HUDEP-2 (cell line): Measurements from ENCODE around the gene GFOD1.

Source experiments
- DNase-seq, 76 experiments: peaks; one replicate each; lab custom pipeline; 2025; ENCODE audit not compliant: unreplicated experiment in 76 of 76; lab: John Stamatoyannopoulos, UW

The GFOD1 gene

DNA sequence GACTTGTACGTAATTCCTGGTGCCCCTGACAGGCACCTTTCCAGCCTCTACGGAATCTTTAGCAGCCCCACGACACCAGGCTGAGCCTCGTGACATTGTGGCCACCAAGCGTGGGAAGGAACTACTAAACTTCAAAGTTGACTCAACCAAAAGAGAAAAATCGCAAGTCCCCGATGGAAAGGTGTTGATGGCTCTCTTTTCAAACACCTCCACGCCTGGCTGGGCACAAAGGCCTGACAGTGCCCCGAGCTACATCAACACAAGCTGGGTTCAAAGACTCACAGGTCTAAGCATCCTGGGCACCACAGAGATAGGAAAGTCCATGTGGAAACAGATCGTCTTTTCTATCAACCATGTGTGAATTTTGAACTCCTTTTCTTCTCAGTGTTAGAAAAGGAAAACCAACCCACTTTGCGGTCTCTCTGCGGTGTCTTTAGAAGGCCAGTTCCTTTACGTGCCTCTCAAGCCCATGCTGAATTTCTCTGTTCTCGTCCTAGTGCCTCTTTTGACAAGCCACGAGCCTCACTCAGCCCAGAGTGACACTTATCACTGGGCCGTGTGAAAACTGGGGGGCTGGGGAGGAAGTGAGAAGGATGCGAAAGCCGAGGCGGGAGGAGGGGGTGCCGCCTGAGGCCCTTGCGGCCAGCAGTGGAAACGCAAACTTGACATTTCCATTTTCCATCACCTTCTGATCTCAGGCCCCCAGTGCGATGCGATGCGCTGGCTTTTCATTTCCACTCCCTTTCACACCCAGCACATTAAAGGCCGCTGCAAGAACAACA lies 59.4 kb downstream of the GFOD1 start:
- DNase-seq, result no peak

DNA sequence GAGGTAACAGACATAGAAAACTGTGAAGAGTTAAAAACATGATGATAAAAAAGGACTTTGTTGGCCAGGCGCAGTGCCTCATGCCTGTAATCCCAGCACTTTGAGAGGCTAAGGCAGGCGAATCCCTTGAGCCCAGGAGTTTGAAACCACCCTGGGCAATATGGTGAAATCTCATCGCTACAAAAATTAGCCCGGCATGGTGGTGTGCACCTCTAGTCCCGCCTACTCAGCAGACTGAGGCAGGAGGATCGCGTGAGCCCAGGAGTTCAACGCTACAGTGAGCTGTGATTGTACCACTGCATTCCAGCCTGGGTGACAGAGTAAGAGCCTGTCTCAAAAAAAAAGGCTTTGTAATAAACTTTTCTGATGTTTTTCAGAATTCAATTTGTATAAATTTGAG lies 60.1 kb downstream of the GFOD1 start:
- DNase-seq, result no peak

- DNase-seq, result no peak
Observed at GRCh38 chr6:13425943-13426931, 61.2 kb downstream of the GFOD1 start.

- DNase-seq, result no peak
Observed at GRCh38 chr6:13425270-13425873, 62.0 kb downstream of the GFOD1 start.

DNA sequence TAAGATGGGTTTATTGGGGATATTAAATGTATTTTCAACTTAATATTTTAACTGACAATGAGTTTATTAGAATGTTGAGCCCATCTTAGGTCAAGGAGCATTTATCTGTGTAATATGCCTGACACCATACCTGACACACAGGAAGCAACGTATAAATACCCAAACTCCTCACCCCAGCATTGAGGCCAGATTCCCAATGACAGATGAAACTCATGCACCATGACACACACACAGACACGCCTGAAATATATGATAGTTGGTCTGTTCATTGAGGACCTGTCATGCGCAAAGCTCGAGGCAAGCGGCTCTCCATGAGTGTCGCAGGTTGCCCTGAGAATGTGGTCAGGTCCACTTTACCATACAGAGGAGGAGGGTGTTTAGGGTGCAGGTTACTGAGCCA lies 64.1 kb downstream of the GFOD1 start:
- DNase-seq, result no peak

- DNase-seq, result no peak
Observed at GRCh38 chr6:13422681-13423221, 64.6 kb downstream of the GFOD1 start.

DNA sequence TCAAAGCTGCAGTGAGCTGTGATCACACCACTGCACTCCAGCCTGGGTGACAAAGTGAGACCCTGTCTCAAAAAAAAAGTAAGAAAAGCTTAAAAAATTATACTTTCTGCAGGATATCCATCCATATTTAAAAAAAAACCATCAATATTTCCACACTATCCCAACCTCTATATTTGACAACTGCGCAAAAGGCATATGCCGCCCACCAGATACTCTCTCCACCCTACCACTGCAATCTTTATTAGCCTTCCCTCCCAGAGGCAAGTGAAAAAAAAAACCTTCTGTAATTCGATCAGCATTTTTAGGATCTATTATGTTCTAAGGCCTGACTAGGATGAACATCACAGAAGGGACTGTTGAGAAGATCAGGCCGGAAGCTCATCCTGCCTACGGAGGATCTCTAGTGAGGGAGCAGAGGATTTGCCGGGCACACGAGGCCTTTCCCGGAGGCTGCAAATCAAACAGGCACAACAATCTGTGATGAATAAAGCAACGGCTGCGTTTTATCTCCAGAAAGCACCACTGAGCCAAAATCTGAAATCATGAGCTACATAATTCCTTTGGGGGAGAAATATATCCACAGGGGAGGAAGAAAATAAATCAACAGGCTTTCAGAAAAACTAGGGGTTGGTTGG lies 65.9 kb downstream of the GFOD1 start:
- DNase-seq, result no peak

GRCh38 chr6:13420269-13420668 lies 67.1 kb downstream of the GFOD1 start:
- DNase-seq, result no peak

DNA sequence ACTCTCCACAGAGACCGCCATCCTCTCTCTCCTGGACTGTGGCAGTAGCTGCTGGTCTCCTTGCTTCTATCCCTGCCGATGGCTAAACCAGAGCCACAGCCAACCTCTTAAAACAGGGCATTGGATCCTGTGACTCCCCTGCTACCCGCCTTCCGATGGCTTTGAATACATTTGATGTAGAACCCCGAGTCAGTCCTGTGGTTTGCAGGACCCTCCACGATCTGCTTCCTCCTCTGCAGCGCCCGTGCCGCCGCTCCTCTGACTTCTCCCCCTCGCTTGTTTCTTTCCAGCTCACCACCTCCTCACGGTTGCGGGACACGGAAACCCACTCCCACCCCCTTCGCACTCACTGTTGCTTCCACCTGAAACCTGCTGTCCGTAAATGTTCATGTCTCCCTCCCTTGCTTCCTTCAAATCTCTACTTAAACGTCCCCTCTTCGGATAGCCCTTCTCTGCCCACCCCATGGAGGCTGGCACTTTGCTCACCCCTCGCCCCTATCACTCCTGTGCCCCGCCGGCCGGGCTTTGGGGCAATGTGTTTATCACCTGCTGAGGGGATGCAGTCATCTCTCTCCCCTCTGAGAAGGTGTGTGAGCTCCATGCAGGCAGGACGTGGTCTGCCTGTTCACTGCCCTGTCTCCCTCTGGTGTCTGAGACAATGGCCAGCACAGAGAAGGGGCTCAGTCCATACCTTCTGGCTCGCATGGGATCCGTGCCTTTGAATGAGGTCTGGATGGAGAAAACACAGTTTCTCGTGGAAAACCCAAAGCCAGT lies 67.8 kb downstream of the GFOD1 start:
- no peak for DNase-seq

DNA sequence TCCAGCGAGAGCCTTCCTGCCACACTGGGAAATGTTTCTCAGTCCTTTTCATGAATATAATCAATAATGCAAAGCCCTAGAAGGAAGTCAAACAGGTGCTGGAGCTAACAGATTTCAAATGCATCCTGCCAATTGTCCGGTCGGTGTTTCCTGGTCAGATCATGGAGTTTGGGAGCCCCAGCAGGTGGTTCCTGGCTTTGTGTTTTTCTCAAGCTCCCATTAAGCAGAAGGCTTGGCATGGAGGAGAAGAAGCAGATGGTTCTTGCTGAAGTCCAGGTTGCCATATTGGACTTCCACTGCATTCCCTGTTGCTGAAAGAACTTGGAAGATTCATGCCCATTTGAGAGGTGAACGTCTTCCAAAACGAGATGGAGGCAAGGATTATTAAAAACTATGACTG lies 68.6 kb downstream of the GFOD1 start:
- DNase-seq, result no peak

DNA sequence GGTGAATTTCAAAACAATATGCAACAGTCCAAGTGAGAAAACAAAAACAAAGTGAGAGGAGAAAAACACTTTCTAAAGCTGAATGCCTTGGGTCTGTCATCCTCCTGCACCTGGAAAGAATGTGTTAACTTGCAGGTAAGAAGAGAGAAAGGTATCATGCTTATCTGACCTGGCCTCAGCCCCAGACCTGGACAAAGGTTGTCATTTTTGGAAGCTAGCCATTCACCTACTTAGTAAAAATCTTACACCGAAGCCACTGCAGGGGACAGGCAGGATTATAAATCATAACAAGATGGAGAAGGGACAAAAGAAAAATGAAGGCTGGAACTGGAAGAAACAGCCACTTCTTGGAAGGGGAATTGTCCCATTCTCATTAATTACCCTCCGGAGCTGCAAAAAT lies 69.4 kb downstream of the GFOD1 start:
- DNase-seq, result no peak

DNA sequence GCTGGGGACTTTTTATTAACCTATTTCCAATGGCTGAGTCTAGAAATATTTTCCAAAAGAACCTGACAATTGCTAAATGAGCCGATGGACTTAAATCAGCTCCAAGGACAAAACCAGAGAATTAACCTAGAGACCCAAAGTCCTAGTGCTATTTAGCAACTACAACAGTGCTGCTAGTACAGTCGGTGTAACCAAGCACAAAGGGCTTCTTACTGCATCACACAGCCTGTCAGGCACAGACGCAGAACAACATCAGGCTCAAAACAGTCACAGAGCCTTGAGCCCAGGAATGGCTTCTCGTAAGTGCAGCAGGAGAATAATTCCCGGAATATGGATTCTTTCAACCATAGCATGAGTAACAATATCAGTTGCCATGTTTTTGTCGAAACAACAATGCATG lies 70.0 kb downstream of the GFOD1 start:
- DNase-seq, result no peak

GRCh38 chr6:13415283-13415682 lies 72.1 kb downstream of the GFOD1 start:
- DNase-seq, result no peak

DNA sequence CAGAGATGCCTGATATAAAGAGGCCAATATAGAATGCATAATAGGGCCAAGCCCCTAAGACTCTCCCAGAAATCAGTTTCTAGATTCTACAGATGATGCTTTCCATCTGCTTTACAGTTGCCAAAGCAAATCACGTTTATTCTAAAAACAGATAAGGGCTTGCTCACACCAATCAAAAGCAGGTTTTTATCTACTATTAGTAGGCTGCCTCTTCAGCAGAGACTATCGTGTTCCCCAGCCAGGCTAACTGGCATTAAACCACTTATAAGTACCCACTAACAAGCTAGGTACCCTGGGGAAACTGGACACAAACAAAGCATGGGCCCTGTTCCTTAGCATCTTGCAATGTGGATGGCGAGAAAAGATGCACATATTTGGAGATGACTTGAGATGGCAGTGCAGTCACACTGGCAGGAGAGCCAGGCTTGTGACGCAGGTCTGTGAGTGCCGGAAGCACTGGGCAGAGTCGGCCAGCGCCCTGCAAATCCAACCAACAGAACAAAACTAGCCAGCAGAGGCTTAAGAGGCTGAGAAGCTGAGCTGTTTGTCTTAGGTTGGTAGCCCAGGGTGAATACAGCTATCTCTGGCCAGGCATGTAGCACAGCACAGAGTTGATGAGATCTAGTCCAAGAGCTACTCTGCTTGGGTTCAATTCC lies 73.4 kb downstream of the GFOD1 start:
- no peak for DNase-seq

DNA sequence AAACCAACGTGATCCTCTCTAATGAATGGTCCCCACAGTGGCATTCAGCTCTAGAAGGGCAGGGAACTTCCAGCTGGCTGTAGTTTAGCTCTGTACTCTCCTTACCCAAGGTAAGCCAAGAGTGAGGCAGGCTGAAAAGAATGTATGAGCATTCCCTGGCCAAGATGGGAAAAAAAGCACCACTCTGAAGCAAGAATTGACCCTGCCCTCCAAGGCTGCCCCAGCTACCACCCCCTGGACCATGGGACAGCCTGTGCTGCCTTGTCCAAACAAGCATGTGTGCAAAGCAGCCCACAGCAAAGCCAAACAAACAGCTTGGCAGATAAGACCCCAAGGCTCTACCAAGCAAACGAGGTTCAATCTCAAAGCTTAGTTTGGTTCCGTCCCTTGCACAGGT lies 73.9 kb downstream of the GFOD1 start:
- no peak for DNase-seq

DNA sequence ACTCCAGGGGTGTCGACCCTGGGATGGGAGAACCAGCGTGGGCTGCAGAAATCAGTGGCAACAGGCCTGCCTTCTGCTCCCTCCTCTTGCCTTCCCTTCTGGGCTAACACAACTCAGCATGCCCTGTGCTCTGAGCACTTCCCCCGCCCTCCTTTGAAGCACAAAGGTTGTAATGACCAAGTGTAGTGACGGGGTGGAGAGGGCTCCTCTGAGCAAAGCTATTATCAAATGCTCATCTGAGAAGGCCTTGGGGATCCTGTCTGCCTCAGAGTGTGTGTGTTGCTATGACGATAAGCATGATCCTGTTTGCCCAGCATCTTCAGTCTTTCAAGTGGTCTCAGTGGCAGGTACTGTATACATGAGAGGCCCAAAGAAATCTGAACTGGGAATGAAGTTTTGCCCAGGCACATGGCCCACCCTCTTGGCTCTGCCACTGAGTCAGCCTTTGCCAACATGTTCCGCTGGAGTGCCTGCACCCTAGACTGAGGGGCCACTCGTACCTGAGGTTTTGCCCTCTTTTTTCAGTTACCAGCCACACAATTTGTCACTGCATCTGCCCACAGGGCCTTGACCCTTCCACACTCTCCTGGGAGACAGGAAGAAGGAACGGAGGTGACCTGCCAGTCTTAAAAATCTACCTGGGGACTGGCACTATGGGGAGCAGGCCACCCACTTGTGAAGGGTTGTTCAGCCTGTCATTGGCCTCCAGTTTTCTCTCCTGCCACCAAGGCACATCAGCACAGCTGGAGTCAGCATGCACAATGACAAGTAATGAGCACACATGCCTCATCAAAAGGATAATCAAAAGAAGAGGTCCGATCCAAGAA lies 74.5 kb downstream of the GFOD1 start:
- DNase-seq, result no peak

DNA sequence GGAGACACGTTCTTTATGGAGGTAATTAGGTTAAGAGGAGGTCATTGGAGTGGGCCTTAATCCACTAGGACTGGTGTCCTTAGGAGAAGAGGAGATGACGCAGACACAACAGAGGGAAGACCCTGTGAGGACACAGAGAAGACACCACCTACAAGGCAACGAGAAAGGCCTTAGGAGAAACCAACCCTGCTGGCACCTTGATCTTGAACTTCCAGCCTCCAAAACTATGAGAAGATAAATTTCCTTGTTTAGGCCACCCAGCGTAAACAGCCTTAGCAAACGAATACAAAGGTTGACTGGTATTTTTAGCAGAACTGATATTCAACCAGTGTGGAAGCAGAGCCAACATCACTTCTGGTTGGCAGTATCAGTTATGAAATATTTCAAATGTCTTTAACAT lies 75.2 kb downstream of the GFOD1 start:
- no peak for DNase-seq

DNA sequence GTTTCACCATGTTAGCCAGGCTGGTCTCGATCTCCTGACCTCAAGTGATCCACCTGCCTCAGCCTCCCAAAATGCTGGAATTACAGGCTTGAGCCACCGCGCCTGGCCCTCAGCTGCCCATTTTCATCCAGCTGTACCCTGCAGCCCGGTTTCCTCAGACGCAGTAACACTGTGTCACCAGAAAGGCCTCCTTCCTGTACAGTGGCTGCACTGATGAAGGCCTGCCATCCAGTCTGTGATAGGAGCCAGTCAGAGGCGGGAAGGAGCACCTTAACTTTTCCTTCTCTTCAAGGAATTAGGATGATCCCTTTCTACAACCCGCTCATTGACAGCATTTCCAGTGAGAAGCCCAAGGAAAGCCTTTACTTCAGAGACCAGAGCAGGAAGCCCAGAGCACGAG lies 75.9 kb downstream of the GFOD1 start:
- DNase-seq, result no peak

DNA sequence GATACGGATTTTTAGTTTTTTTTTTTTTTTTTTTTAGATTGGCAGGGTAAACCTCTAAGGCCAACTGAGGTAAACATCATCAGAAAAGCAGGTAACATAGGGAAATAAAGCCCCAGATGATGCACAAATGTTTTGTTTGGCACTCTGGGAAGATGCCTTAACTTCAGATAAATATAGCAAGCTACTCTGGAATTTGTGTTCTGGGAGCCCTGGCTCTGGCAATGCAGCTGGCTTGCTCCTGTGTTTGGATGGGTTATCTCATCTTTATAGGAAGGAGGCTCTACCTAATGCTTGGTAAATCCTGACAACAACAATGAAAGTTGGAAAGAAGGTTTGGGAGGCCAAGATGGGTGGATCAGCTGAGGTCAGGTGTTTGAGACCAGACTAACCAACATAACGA lies 77.4 kb downstream of the GFOD1 start:
- no peak for DNase-seq
